GM18861 (cell line): Measurements from ENCODE around the gene LRRC4C.

ENCODE experiments used
- ATAC-seq: cut with Tn5 transposase; IDR thresholded peaks from one replicate; pipeline ENCODE4 v1.9.1; 2021; ENCODE audit not compliant: unreplicated experiment

The LRRC4C gene

GRCh38 chr11:41274831-41275230 lies 184.6 kb downstream of the LRRC4C start:
- no peak for ATAC-seq

GRCh38 chr11:41273908-41274307 lies 185.5 kb downstream of the LRRC4C start:
- ATAC-seq: no peak

- ATAC-seq: no peak
Observed at GRCh38 chr11:41267451-41267850, 192.0 kb downstream of the LRRC4C start.

GRCh38 chr11:41256041-41256440 lies 203.4 kb downstream of the LRRC4C start:
- no peak for ATAC-seq

GRCh38 chr11:41254966-41255365 lies 204.5 kb downstream of the LRRC4C start:
- ATAC-seq: no peak

GRCh38 chr11:41250408-41250935 lies 209.0 kb downstream of the LRRC4C start:
- ATAC-seq: no peak

GRCh38 chr11:41247621-41248020 lies 211.8 kb downstream of the LRRC4C start:
- no peak for ATAC-seq

- no peak for ATAC-seq
Observed at GRCh38 chr11:41246399-41246745, 213.1 kb downstream of the LRRC4C start.

GRCh38 chr11:41245704-41246398 lies 213.6 kb downstream of the LRRC4C start:
- ATAC-seq: no peak

- no peak for ATAC-seq
Observed at GRCh38 chr11:41245184-41245583, 214.3 kb downstream of the LRRC4C start.

- no peak for ATAC-seq
Observed at GRCh38 chr11:41237382-41237781, 222.1 kb downstream of the LRRC4C start.

GRCh38 chr11:41235668-41236067 lies 223.8 kb downstream of the LRRC4C start:
- no peak for ATAC-seq

- no peak for ATAC-seq
Observed at GRCh38 chr11:41225856-41226633, 233.4 kb downstream of the LRRC4C start.

- ATAC-seq: no peak
Observed at GRCh38 chr11:41222236-41222635, 237.2 kb downstream of the LRRC4C start.

GRCh38 chr11:41206388-41206787 lies 253.1 kb downstream of the LRRC4C start:
- ATAC-seq: no peak

GRCh38 chr11:41201156-41201555 lies 258.3 kb downstream of the LRRC4C start:
- no peak for ATAC-seq

GRCh38 chr11:41190437-41191082 lies 268.9 kb downstream of the LRRC4C start:
- no peak for ATAC-seq

- ATAC-seq: no peak
Observed at GRCh38 chr11:41189701-41190436, 269.6 kb downstream of the LRRC4C start.

- no peak for ATAC-seq
Observed at GRCh38 chr11:41177791-41178190, 281.7 kb downstream of the LRRC4C start.

GRCh38 chr11:41175304-41175972 lies 284.0 kb downstream of the LRRC4C start:
- ATAC-seq: no peak

- ATAC-seq: no peak
Observed at GRCh38 chr11:41146326-41146725, 313.1 kb downstream of the LRRC4C start.
